H9 (cell line): ENCODE data around the gene DGLUCY. TPM values are rescaled to one million over a fixed set of nuclear protein-coding genes. Genes with fewer than 3 reads are reported as not detected.

Experiments
- DNase-seq: peaks from one replicate; pipeline ENCODE4 v3.0.0-alpha.2; 2017
- H2AFZ ChIP-seq: one replicate; pipeline ENCODE4 v1.6.1; 2013; ENCODE audit warnings: mild to moderate bottlenecking, low read length, control low read depth, moderate library complexity
- H2AK5ac ChIP-seq: 2 replicates; pipeline ENCODE4 v1.6.1; 2013; ENCODE audit warnings: low read length, control low read depth, mixed read lengths; ENCODE audit not compliant: insufficient read length
- H2BK120ac ChIP-seq: one replicate; pipeline ENCODE4 v1.6.1; 2013; ENCODE audit warnings: low read depth, mild to moderate bottlenecking, low read length, control low read depth, inconsistent platforms; ENCODE audit not compliant: poor library complexity, severe bottlenecking
- H2BK12ac ChIP-seq: 2 replicates; pipeline ENCODE4 v1.6.1; 2013; ENCODE audit warnings: low read length, control low read depth, mixed read lengths, low read depth; ENCODE audit not compliant: insufficient read length
- H2BK15ac ChIP-seq: 2 replicates; pipeline ENCODE4 v1.6.1; 2013; ENCODE audit warnings: low read depth, low read length, control low read depth
- H2BK20ac ChIP-seq: one replicate; pipeline ENCODE4 v1.6.1; 2013; ENCODE audit warnings: low read depth, mild to moderate bottlenecking, low read length, control low read depth, inconsistent platforms; ENCODE audit not compliant: poor library complexity, severe bottlenecking
- H2BK5ac ChIP-seq: 2 replicates; pipeline ENCODE4 v1.6.1; 2013; ENCODE audit warnings: low read length, control low read depth, mixed read lengths; ENCODE audit not compliant: insufficient read length
- H3K14ac ChIP-seq: 2 replicates; pipeline ENCODE4 v1.6.1; 2013; ENCODE audit warnings: low read length, control low read depth; ENCODE audit not compliant: insufficient read depth
- H3K18ac ChIP-seq: 2 replicates; pipeline ENCODE4 v1.6.1; 2013; ENCODE audit warnings: low read depth, mild to moderate bottlenecking, mixed read lengths, low read length, control low read depth; ENCODE audit not compliant: insufficient read length
- H3K23ac ChIP-seq: 2 replicates; pipeline ENCODE4 v1.6.1; 2013; ENCODE audit warnings: low read length, control low read depth, mixed read lengths, low read depth; ENCODE audit not compliant: insufficient read length
- H3K23me2 ChIP-seq: 2 replicates; pipeline ENCODE4 v1.6.1; 2013; ENCODE audit warnings: low read depth, mild to moderate bottlenecking, mixed read lengths, low read length, control low read depth; ENCODE audit not compliant: insufficient read length, poor library complexity, severe bottlenecking
- H3K27ac ChIP-seq: 2 replicates; pipeline ENCODE4 v1.5.1; 2013; ENCODE audit warnings: low read length, control low read depth, mixed read lengths, low read depth; ENCODE audit not compliant: insufficient read length
- H3K27me3 ChIP-seq: 2 replicates; pipeline ENCODE4 v1.6.1; 2013; ENCODE audit warnings: low read length, control low read depth, inconsistent platforms; ENCODE audit not compliant: insufficient read depth
- H3K4ac ChIP-seq: 2 replicates; pipeline ENCODE4 v1.6.1; 2013; ENCODE audit warnings: low read depth, mild to moderate bottlenecking, control low read depth, inconsistent platforms, low read length, moderate library complexity
- H3K4me1 ChIP-seq: 2 replicates; pipeline ENCODE4 v1.6.1; 2013; ENCODE audit warnings: low read length, control low read depth, inconsistent platforms; ENCODE audit not compliant: insufficient read depth
- H3K4me2 ChIP-seq: 2 replicates; pipeline ENCODE4 v1.6.1; 2013; ENCODE audit warnings: low read length, control low read depth, mixed read lengths; ENCODE audit not compliant: insufficient read length, insufficient read depth
- H3K56ac ChIP-seq: 2 replicates; pipeline ENCODE4 v1.6.1; 2013; ENCODE audit warnings: low read depth, mild to moderate bottlenecking, mixed read lengths, low read length, control low read depth; ENCODE audit not compliant: insufficient read length
- H3K79me1 ChIP-seq: 2 replicates; pipeline ENCODE4 v1.6.1; 2013; ENCODE audit warnings: low read depth, mild to moderate bottlenecking, moderate library complexity, low read length, control low read depth, inconsistent platforms; ENCODE audit not compliant: insufficient read depth, poor library complexity, severe bottlenecking
- H3K79me2 ChIP-seq: 2 replicates; pipeline ENCODE4 v1.6.1; 2013; ENCODE audit warnings: low read length, control low read depth, inconsistent platforms; ENCODE audit not compliant: insufficient read depth
- H3K9ac ChIP-seq: 2 replicates; pipeline ENCODE4 v1.6.1; 2013; ENCODE audit warnings: low read length, control low read depth, mixed read lengths; ENCODE audit not compliant: insufficient read length; ENCODE audit errors: extremely low read depth
- H3K9me3 ChIP-seq: one replicate; pipeline ENCODE4 v1.6.1; 2013; ENCODE audit warnings: low read depth, low read length, inconsistent platforms; ENCODE audit not compliant: control insufficient read depth
- H3T11ph ChIP-seq: one replicate; pipeline ENCODE4 v1.6.1; 2013; ENCODE audit warnings: mild to moderate bottlenecking, low read length, control low read depth, inconsistent platforms
- H4K20me1 ChIP-seq: one replicate; pipeline ENCODE4 v1.6.1; 2013; ENCODE audit not compliant: control insufficient read depth, insufficient read length, insufficient read depth
- H4K5ac ChIP-seq: 2 replicates; pipeline ENCODE4 v1.6.1; 2013; ENCODE audit warnings: low read depth, mild to moderate bottlenecking, mixed read lengths, low read length, control low read depth; ENCODE audit not compliant: insufficient read length
- H4K8ac ChIP-seq: replicated peaks from 2 replicates; pipeline ENCODE4 v1.6.1; 2013; ENCODE audit warnings: low read length, control low read depth, mixed read lengths, low read depth; ENCODE audit not compliant: insufficient read length
- H4K91ac ChIP-seq: 2 replicates; pipeline ENCODE4 v1.6.1; 2013; ENCODE audit warnings: low read depth, mild to moderate bottlenecking, moderate library complexity, mixed read lengths, low read length, control low read depth; ENCODE audit not compliant: insufficient read length
- H3K27ac Mint-ChIP-seq, 3 experiments: 2 replicates in 2 of 3; 3 replicates in 1 of 3; pipeline ENCODE4 v1.8.0; 2020 to 2021; ENCODE audit warnings: mixed read lengths in 3 of 3, mild to moderate bottlenecking in 1 of 3, moderate library complexity in 1 of 3
- H3K27me3 Mint-ChIP-seq: 2 replicates; pipeline ENCODE4 v1.8.0; 2021; ENCODE audit warnings: low read depth, mild to moderate bottlenecking, moderate library complexity, mixed read lengths
- H3K36me3 Mint-ChIP-seq, 3 experiments: 2 replicates in 2 of 3; 3 replicates in 1 of 3; pipeline ENCODE4 v1.8.0; 2020 to 2021; ENCODE audit warnings: low read depth in 3 of 3, mixed read lengths in 3 of 3; ENCODE audit not compliant: insufficient read depth in 1 of 3
- H3K4me1 Mint-ChIP-seq, 2 experiments: 2 replicates each; pipeline ENCODE4 v1.8.0; 2020; ENCODE audit warnings: mixed read lengths in 2 of 2
- H3K4me3 Mint-ChIP-seq, 2 experiments: 2 replicates in 1 of 2; 3 replicates in 1 of 2; pipeline ENCODE4 v1.8.0; 2020 to 2021; ENCODE audit warnings: mild to moderate bottlenecking in 2 of 2, mixed read lengths in 2 of 2, moderate library complexity in 1 of 2
- H3K9me3 Mint-ChIP-seq, 2 experiments: 2 replicates in 1 of 2; 3 replicates in 1 of 2; pipeline ENCODE4 v1.8.0; 2020; ENCODE audit warnings: mild to moderate bottlenecking in 2 of 2, mixed read lengths in 2 of 2, moderate library complexity in 1 of 2
- CTCF ChIP-seq: fragments of 200-600 bp; sonication (generic); conservative IDR thresholded peaks from 3 replicates; pipeline ENCODE4 v1.8.0; 2021; ENCODE audit warnings: antibody characterized with exemption, mild to moderate bottlenecking
- WGBS: extraction: QIAGEN DNeasy Blood & Tissue Kit; methylation state at CpG from one replicate; pipeline ENCODE4 v1.1.7; 2013; ENCODE audit warnings: missing lambda C conversion rate, low lambda C conversion rate, mixed read lengths; ENCODE audit not compliant: insufficient read length; ENCODE audit errors: extremely low coverage; 5-methylcytosine and 5-hydroxymethylcytosine counted together
- total RNA-seq: library from RNA; stranded (reverse); gene quantifications from 2 replicates; pipeline ENCODE4 v1.2.1, GENCODE V29; 2021

DGLUCY gene
- total RNA-seq, 1 experiment from 2014 or later, result 29.6 TPM

- Histone ChIP-seq H4K20me1 (no peaks in the 10 kb centered on the region), H2BK12ac (no peak overlapping the region), H3K79me1 (no peaks in the 10 kb centered on the region), H2BK15ac (no peak overlapping the region), H4K91ac (no peak overlapping the region), H2BK20ac (no peak overlapping the region), H3K23ac (no peak overlapping the region), H3K9ac (no peak overlapping the region), H2AFZ (no peak overlapping the region), H3K4me2 (no peak overlapping the region), H4K8ac (no peak overlapping the region), H4K5ac (no peak overlapping the region), H3K4me1 (no peaks in the 10 kb centered on the region), H3K56ac (no peak overlapping the region), H3K27ac (no peak overlapping the region), H3K79me2 (no peaks in the 10 kb centered on the region), H3T11ph (no peak overlapping the region), H2BK120ac (no peak overlapping the region), H3K9me3 (no peaks in the 10 kb centered on the region), H3K14ac (no peak overlapping the region), H3K18ac (no peak overlapping the region), H3K4ac (no peak overlapping the region), H3K27me3 (no peaks in the 10 kb centered on the region), H2AK5ac (no peak overlapping the region), H2BK5ac (no peak overlapping the region), H3K23me2 (no peaks in the 10 kb centered on the region)
- Mint-ChIP-seq H3K4me3 (no peak overlapping the region), H3K27me3 (peaks cover 17% of the 10 kb centered on the region), H3K27ac (no peak overlapping the region; a peak in 1 of 7 replicates), H3K4me1 (peaks cover 2 to 6% of the 10 kb centered on the region in 2 experiments; a peak in 1 of 4 replicates), H3K9me3 (peaks cover 10 to 16% of the 10 kb centered on the region in 2 experiments; a peak in 4 of 5 replicates), H3K36me3 (peaks cover 12 to 19% (median 14%) of the 10 kb centered on the region in 3 experiments)
- no peak for TF ChIP-seq CTCF
- WGBS, result no CpG with 5 or more reads among the region's 63 CpGs
- no peak for DNase-seq
Observed at GRCh38 chr14:91233936-91234790, 120.3 kb downstream of the DGLUCY start.
